ENCODE results near the gene SEMA4D.

- TF ChIP-seq POLR2A (IDR thresholded peaks at IDR 0.05; ENCODE audit: low read length): no peak
- TF ChIP-seq GATA1 (IDR thresholded peaks at IDR 0.05; ENCODE audit: low read depth, low read length): no peak
Observed at GRCh38 chr9:89364666-89365531, 133.0 kb downstream of the SEMA4D start.

Measured in erythroblast (primary cell).